Erythroblast (primary cell): ENCODE measurements around the gene PRH1.

Experiments
- GATA1 ChIP-seq: IDR thresholded peaks from 2 replicates; pipeline ENCODE4 v1.6.1; 2011; ENCODE audit warnings: low read depth, mild to moderate bottlenecking, control low read depth, low read length, moderate library complexity
- POLR2A ChIP-seq: IDR thresholded peaks from 2 replicates; pipeline ENCODE4 v1.6.1; 2011; ENCODE audit warnings: mild to moderate bottlenecking, low read length

GRCh38 chr12:10863512-10864218 is 20.4 kb downstream of the PRH1 start:
- TF ChIP-seq POLR2A (no peak), GATA1 (no peak)
